Measurements from ENCODE around the gene RUNDC3A. TPM values are rescaled to one million over a fixed set of nuclear protein-coding genes. Genes with fewer than 3 reads are reported as not detected.

Gene RUNDC3A
- total RNA-seq, 5 donors from 2014 or later (not counting 1 experiment from before 2014, with no cell fraction given) = 0.38 to 0.65 (median 0.41) TPM; not detected in 2

Other genes starting within 250 kb of the RUNDC3A start
- gene LSM12, start 241.9 kb upstream of the RUNDC3A start, total RNA-seq = 10 to 100 TPM; 29.4 to 39.0 (median 37.1) TPM
- gene G6PC3, start 237.9 kb upstream of the RUNDC3A start, total RNA-seq = 10 to 100 TPM in 4 of 5 donors, 1 to 10 TPM in 1; 9.4 to 19.0 (median 16.2) TPM
- 10 to 100 TPM; 68.6 to 81.4 (median 72.8) TPM for gene HDAC5, start 185.0 kb upstream of the RUNDC3A start, total RNA-seq
- gene HROB, start 166.7 kb upstream of the RUNDC3A start, total RNA-seq = 1 to 10 TPM in 4 of 5 donors, under 1 TPM in 1; 0.73 to 3.4 (median 1.1) TPM
- under 1 TPM in 1 of 5 donors, not detected in 4; 0.15 TPM for gene ASB16, start 137.9 kb upstream of the RUNDC3A start, total RNA-seq
- gene TMUB2, start 121.6 kb upstream of the RUNDC3A start, total RNA-seq = 10 to 100 TPM; 42.0 to 46.6 (median 43.0) TPM
- gene ATXN7L3, start 108.7 kb upstream of the RUNDC3A start, total RNA-seq = 100 to 1,000 TPM; 101 to 130 (median 125) TPM
- gene UBTF, start 88.9 kb upstream of the RUNDC3A start, total RNA-seq = 100 to 1,000 TPM; 162 to 228 (median 213) TPM
- not detected for gene SLC4A1, start 40.5 kb upstream of the RUNDC3A start, total RNA-seq
- 100 to 1,000 TPM in 3 of 5 donors, 10 to 100 TPM in 2; 78.6 to 108 (median 104) TPM for gene SLC25A39, start 16.2 kb downstream of the RUNDC3A start, total RNA-seq
- 10 to 100 TPM; 21.0 to 48.3 (median 40.1) TPM for gene GRN, start 36.7 kb downstream of the RUNDC3A start, total RNA-seq
- gene FAM171A2, start 55.3 kb downstream of the RUNDC3A start, total RNA-seq = 1 to 10 TPM in 2 of 5 donors, under 1 TPM in 3; 0.18 to 1.5 (median 0.89) TPM
- gene ITGA2B, start 81.0 kb downstream of the RUNDC3A start, total RNA-seq = 1 to 10 TPM in 3 of 5 donors, under 1 TPM in 2; 0.41 to 3.9 (median 1.1) TPM
- 10 to 100 TPM; 68.1 to 86.0 (median 69.0) TPM for gene GPATCH8, start 194.8 kb downstream of the RUNDC3A start, total RNA-seq
- under 1 TPM in 3 of 5 donors, not detected in 2; 0.20 to 0.38 (median 0.38) TPM for gene FZD2, start 248.9 kb downstream of the RUNDC3A start, total RNA-seq

All from T-cell (primary cell).